Gastrocnemius medialis (tissue), 4 donors: ENCODE data around the gene CTNNBL1. TPM values are rescaled to one million over a fixed set of nuclear protein-coding genes. Genes with fewer than 3 reads are reported as not detected.
"Not testable (repeated sequence)": the region's sequence is repeated elsewhere in the genome, so short reads cannot be mapped to it uniquely, and the experiment has no call there.

Experiments used
- ATAC-seq, 2 donors: fragments of 150-250 bp; one replicate each; pipeline ENCODE4 v1.9.1; 2016
- DNase-seq, 2 donors: peaks; one replicate each; pipeline ENCODE4 v3.0.0-alpha.2; 2019
- H3K27ac ChIP-seq, 4 donors: fragments of 200-600 bp; sonication (generic); 1 replicate in 1 of 4; 2 replicates in 3 of 4; pipeline ENCODE4 v1.5.1; 2016 to 2018; ENCODE audit warnings: mild to moderate bottlenecking in 2 of 4, moderate library complexity in 1 of 4
- H3K27me3 ChIP-seq, 3 donors: fragments of 200-600 bp; sonication (generic) in 2 of 3; 1 replicate in 1 of 3; 2 replicates in 2 of 3; pipeline versions ENCODE4 v1.5.1 to v1.6.0; 2016 to 2019; ENCODE audit warnings: mild to moderate bottlenecking in 1 of 3, moderate library complexity in 1 of 3
- H3K36me3 ChIP-seq, 2 donors: fragments of 200-600 bp; sonication (generic) in 1 of 2; one replicate each; pipeline ENCODE4 v1.5.1; 2017 to 2018
- H3K4me1 ChIP-seq, 2 donors: fragments of 200-600 bp; sonication (generic) in 1 of 2; one replicate each; pipeline ENCODE4 v1.5.1; 2016 to 2017; ENCODE audit warnings: mild to moderate bottlenecking in 2 of 2
- H3K4me3 ChIP-seq, 4 donors: fragments of 200-600 bp; sonication (generic) in 3 of 4; 1 replicate in 1 of 4; 2 replicates in 3 of 4; pipeline ENCODE4 v1.5.1; 2016 to 2019; ENCODE audit warnings: mild to moderate bottlenecking in 2 of 4
- H3K9me3 ChIP-seq, 3 donors: fragments of 200-600 bp; sonication (generic) in 2 of 3; 1 replicate in 1 of 3; 2 replicates in 2 of 3; pipeline ENCODE4 v1.5.1; 2016 to 2019
- POLR2A ChIP-seq, 2 donors: fragments of 450-650 bp; IDR thresholded peaks; one replicate each; pipeline ENCODE4 v1.6.1; 2017; ENCODE audit warnings: antibody characterized with exemption in 2 of 2, mild to moderate bottlenecking in 2 of 2, moderate library complexity in 2 of 2
- in situ Hi-C, 4 donors: fragments of 200-750 bp; cut with MboI; loops; one replicate each; pipeline versions ENCODE4 v1.15.0 to v1.8.0; 2017; ENCODE audit warnings: low sequenced_read_pairs in 4 of 4
- intact Hi-C: fragments of 100-400 bp; cut with DNase I; formaldehyde crosslinking; loops from one replicate; pipeline ENCODE4 v1.15.1; 2023; ENCODE audit warnings: low total_unique reads
- total RNA-seq, 4 donors: library from RNA; depleted of rRNA; stranded (reverse); fragments of >200 nt; gene quantifications; one replicate each; pipeline versions ENCODE4 v1.1.0 to v1.2.3, GENCODE V29; 2016
- TF ChIP-seq, protein P1 (sequence below), 5 experiments: fragments of 450-650 bp in 3 of 5; fragments of 200-600 bp in 2 of 5; sonication (generic) in 2 of 5; IDR thresholded peaks in 4 of 5; conservative IDR thresholded peaks in 1 of 5; 1 replicate in 4 of 5; 2 replicates in 1 of 5; pipeline ENCODE4 v1.5.1; 2016 to 2019; ENCODE audit warnings: antibody characterized with exemption in 5 of 5, mild to moderate bottlenecking in 3 of 5, moderate library complexity in 3 of 5

CTNNBL1 gene
- total RNA-seq, 4 donors from 2014 or later = 23.1 to 35.4 (median 30.3) TPM

DNA sequence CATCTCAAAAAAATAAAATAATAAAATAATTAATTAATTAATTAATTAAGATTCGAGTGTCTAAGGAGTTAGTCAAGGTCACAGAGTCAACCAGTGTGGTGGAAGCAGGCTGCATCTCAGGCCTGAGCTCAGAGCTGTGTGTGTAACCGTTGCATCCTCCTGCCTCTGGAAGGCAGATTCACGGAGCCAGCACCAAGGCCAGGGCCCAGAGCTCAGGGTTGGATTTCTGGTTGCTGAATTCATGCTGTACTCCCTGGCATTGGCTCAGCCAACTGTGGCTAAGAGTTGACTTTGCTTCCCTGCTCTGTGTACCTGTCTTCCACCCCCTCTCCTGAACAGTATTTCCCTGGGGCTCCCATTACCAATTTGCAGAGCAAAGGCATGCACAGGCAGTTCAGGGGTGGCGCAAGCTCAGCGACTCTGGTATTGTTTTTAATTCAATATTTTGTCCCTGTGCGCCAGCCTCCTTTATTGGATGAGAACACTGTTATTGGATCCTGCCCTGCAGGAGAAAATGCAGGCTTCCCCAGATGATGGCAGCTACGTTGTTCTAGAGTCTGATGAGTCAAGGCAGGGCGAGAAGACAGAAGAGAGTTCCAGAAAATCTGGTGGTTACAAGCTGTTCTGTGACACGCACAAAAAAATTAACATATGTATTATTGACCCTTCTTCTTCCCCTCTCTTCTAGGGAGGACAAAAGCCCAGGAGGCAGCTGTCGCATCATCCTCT is 12.3 kb upstream of the CTNNBL1 start:
- in situ Hi-C loops = no loop called here
- Histone ChIP-seq H3K4me1 (no peaks in the 10 kb centered on the region), H3K27ac (no peak overlapping the region), H3K36me3 (no peaks in the 10 kb centered on the region), H3K27me3 (peaks cover 6 to 10% (median 10%) of the 10 kb centered on the region in 3 donors), H3K9me3 (no peaks in the 10 kb centered on the region), H3K4me3 (no peak overlapping the region)
- ATAC-seq (no peak), DNase-seq (no peak)
- intact Hi-C loops = no loop called here
- TF ChIP-seq, protein P1, sequence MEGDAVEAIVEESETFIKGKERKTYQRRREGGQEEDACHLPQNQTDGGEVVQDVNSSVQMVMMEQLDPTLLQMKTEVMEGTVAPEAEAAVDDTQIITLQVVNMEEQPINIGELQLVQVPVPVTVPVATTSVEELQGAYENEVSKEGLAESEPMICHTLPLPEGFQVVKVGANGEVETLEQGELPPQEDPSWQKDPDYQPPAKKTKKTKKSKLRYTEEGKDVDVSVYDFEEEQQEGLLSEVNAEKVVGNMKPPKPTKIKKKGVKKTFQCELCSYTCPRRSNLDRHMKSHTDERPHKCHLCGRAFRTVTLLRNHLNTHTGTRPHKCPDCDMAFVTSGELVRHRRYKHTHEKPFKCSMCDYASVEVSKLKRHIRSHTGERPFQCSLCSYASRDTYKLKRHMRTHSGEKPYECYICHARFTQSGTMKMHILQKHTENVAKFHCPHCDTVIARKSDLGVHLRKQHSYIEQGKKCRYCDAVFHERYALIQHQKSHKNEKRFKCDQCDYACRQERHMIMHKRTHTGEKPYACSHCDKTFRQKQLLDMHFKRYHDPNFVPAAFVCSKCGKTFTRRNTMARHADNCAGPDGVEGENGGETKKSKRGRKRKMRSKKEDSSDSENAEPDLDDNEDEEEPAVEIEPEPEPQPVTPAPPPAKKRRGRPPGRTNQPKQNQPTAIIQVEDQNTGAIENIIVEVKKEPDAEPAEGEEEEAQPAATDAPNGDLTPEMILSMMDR (IDR thresholded peaks at IDR 0.05 in 4 of 5, conservative IDR thresholded peaks at IDR 0.05 in 1 of 5) = no peak
- TF ChIP-seq POLR2A (IDR thresholded peaks at IDR 0.05) = no peak

DNA sequence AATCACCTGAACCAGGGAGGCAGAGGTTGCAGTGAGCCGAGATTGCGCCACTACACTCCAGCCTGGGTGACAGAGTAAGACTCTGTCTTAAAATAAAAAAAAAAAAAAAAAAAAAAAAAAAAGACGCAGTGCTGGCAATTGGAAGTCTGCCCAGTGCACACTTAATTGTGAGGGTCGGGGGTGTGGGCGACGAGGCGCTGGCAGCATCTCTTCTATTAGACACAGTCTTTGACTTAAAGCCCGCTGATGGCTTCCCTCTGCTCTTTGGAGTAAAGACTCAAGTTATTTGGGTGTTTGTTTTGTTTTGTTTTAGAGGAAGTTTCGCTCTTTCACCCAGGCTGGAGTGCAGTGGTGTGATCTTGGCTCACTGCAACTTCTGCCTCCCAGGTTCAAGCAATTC is 10.7 kb upstream of the CTNNBL1 start:
- in situ Hi-C loops, H3K36me3 ChIP-seq, H3K9me3 ChIP-seq, H3K4me1 ChIP-seq, H3K27ac ChIP-seq, DNase-seq, intact Hi-C loops, ATAC-seq, H3K4me3 ChIP-seq: not testable (repeated sequence)
- H3K27me3 ChIP-seq = peaks cover 6 to 10% (median 10%) of the 10 kb centered on the region in 3 donors

GRCh38 chr20:37686762-37687477 is 6.9 kb upstream of the CTNNBL1 start:
- DNase-seq (no peak), ATAC-seq (no peak)
- H3K27ac ChIP-seq = no peak overlapping the region
- in situ Hi-C loops (no loop called here), intact Hi-C loops (no loop called here)
- H3K36me3 ChIP-seq = no peaks in the 10 kb centered on the region
- H3K9me3 ChIP-seq = no peaks in the 10 kb centered on the region
- TF ChIP-seq, protein P1 (IDR thresholded peaks at IDR 0.05 in 4 of 5, conservative IDR thresholded peaks at IDR 0.05 in 1 of 5) = no peak
- no peak for TF ChIP-seq POLR2A (IDR thresholded peaks at IDR 0.05)
- no peak overlapping the region for H3K4me3 ChIP-seq
- no peaks in the 10 kb centered on the region for H3K4me1 ChIP-seq
- peaks cover 0 to 3% (median 0%) of the 10 kb centered on the region in 3 donors for H3K27me3 ChIP-seq

DNA sequence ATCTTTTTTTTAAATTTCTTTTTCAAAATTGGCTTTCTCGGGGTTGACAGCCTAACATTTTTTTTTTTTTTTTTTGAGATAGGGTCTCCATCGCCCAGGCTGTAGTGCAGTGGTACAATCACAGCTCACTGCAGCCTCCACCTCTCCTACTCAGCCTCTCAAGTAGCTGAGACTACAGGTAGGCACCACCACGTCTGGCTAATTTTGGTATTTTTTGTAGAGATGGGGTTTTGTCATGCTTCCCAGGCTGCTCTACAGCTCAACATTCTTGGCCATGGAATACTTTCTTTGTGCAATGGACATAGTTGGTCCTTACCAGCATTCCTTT is 6.4 kb upstream of the CTNNBL1 start:
- DNase-seq = no peak
- peaks cover 0 to 3% (median 0%) of the 10 kb centered on the region in 3 donors for H3K27me3 ChIP-seq
- H3K36me3 ChIP-seq = no peaks in the 10 kb centered on the region
- ATAC-seq = no peak
- H3K9me3 ChIP-seq = no peaks in the 10 kb centered on the region
- in situ Hi-C loops (no loop called here), intact Hi-C loops (no loop called here)
- no peak for TF ChIP-seq POLR2A (IDR thresholded peaks at IDR 0.05)
- TF ChIP-seq, protein P1 (IDR thresholded peaks at IDR 0.05 in 4 of 5, conservative IDR thresholded peaks at IDR 0.05 in 1 of 5) = no peak
- H3K27ac ChIP-seq = no peak overlapping the region
- no peak overlapping the region for H3K4me3 ChIP-seq
- H3K4me1 ChIP-seq = no peaks in the 10 kb centered on the region

GRCh38 chr20:37688093-37688492 is 5.7 kb upstream of the CTNNBL1 start:
- Histone ChIP-seq H3K27me3 (peaks cover 0 to 3% (median 0%) of the 10 kb centered on the region in 3 donors), H3K4me3 (no peak overlapping the region), H3K4me1 (no peaks in the 10 kb centered on the region), H3K27ac (no peak overlapping the region), H3K9me3 (no peaks in the 10 kb centered on the region), H3K36me3 (no peaks in the 10 kb centered on the region)
- DNase-seq (no peak), ATAC-seq (no peak)
- TF ChIP-seq, protein P1 (IDR thresholded peaks at IDR 0.05 in 4 of 5, conservative IDR thresholded peaks at IDR 0.05 in 1 of 5) = no peak
- TF ChIP-seq POLR2A (IDR thresholded peaks at IDR 0.05) = no peak
- intact Hi-C loops = no loop called here
- in situ Hi-C loops = no loop called here
